WTC11 (cell line): Measurements from ENCODE around the gene ATG101. TPM values are rescaled to one million over a fixed set of nuclear protein-coding genes. Genes with fewer than 3 reads are reported as not detected.

ENCODE experiments used
- ATAC-seq: fragments of 200-7000 bp; cut with Tn5 transposase; 2 replicates; pipeline ENCODE4 v1.10.0; 2021; ENCODE audit warnings: mild to moderate bottlenecking, moderate library complexity
- CTCF ChIA-PET: fragments of 300-600 bp; sonication (Branson Sonifier 250); formaldehyde crosslinking; loops from one replicate; lab custom pipeline; 2021; ENCODE audit warnings: antibody characterized with exemption; lab: Charles Lee
- POLR2A ChIA-PET: fragments of 350-600 bp; sonication (Branson Sonifier 250); formaldehyde crosslinking; loops from one replicate; lab custom pipeline; 2021; ENCODE audit warnings: antibody characterized with exemption; lab: Charles Lee
- DNase-seq: peaks from one replicate; pipeline ENCODE4 v3.0.0; 2021; ENCODE audit warnings: low spot score
- H3K27ac Mint-ChIP-seq: 2 replicates; pipeline ENCODE4 v1.8.0; 2021; ENCODE audit warnings: mixed read lengths
- H3K27me3 Mint-ChIP-seq: 2 replicates; pipeline ENCODE4 v1.8.0; 2021; ENCODE audit warnings: low read depth, mild to moderate bottlenecking, moderate library complexity, mixed read lengths
- H3K36me3 Mint-ChIP-seq: 2 replicates; pipeline ENCODE4 v1.8.0; 2021; ENCODE audit warnings: mixed read lengths
- H3K4me1 Mint-ChIP-seq: 2 replicates; pipeline ENCODE4 v1.8.0; 2022; ENCODE audit warnings: mixed read lengths
- H3K4me3 Mint-ChIP-seq: 2 replicates; pipeline ENCODE4 v1.8.0; 2021; ENCODE audit warnings: mild to moderate bottlenecking, moderate library complexity, mixed read lengths
- H3K9me3 Mint-ChIP-seq: 2 replicates; pipeline ENCODE4 v1.8.0; 2021; ENCODE audit warnings: mixed read lengths
- ELF4 ChIP-seq: sonication (generic); formaldehyde crosslinking; IDR thresholded peaks from 2 replicates; pipeline ENCODE4 v1.8.1; 2022; ENCODE audit warnings: low read depth, mild to moderate bottlenecking, moderate library complexity, missing genetic modification reagents
- GABPB1 ChIP-seq: sonication (generic); formaldehyde crosslinking; IDR thresholded peaks from 2 replicates; pipeline ENCODE4 v1.8.1; 2023; ENCODE audit warnings: mild to moderate bottlenecking, missing genetic modification reagents
- HMGA2 ChIP-seq: fragments of 250-450 bp; sonication (Bioruptor Pico); IDR thresholded peaks from 2 replicates; pipeline ENCODE4 v1.4.0; 2021; ENCODE audit warnings: mild to moderate bottlenecking, moderate library complexity
- HMGXB4 ChIP-seq: sonication (generic); formaldehyde crosslinking; IDR thresholded peaks from 2 replicates; pipeline ENCODE4 v1.8.1; 2023; ENCODE audit warnings: mild to moderate bottlenecking, moderate library complexity, missing genetic modification reagents
- IRF2 ChIP-seq: sonication (generic); formaldehyde crosslinking; IDR thresholded peaks from 2 replicates; pipeline ENCODE4 v1.8.0; 2022; ENCODE audit warnings: low read depth, missing genetic modification reagents, borderline replicate concordance
- KAT7 ChIP-seq: sonication (generic); formaldehyde crosslinking; IDR thresholded peaks from 2 replicates; pipeline ENCODE4 v1.8.1; 2023; ENCODE audit warnings: missing genetic modification reagents, mild to moderate bottlenecking, borderline replicate concordance
- PREB ChIP-seq: sonication (generic); formaldehyde crosslinking; IDR thresholded peaks from 2 replicates; pipeline ENCODE4 v1.8.1; 2022; ENCODE audit warnings: mild to moderate bottlenecking, missing genetic modification reagents, moderate library complexity, borderline replicate concordance
- SP1 ChIP-seq: sonication (generic); formaldehyde crosslinking; conservative IDR thresholded peaks from 2 replicates; pipeline ENCODE4 v1.8.1; 2022; ENCODE audit warnings: missing genetic modification reagents
- TP53 ChIP-seq: sonication (generic); formaldehyde crosslinking; IDR thresholded peaks from 2 replicates; pipeline ENCODE4 v1.8.1; 2023; ENCODE audit warnings: mild to moderate bottlenecking, missing genetic modification reagents
- ZBTB21 ChIP-seq: sonication (generic); formaldehyde crosslinking; IDR thresholded peaks from 2 replicates; pipeline ENCODE4 v1.8.1; 2023; ENCODE audit warnings: mild to moderate bottlenecking, missing genetic modification reagents, borderline replicate concordance
- ZMAT4 ChIP-seq: fragments of 250-450 bp; sonication (Bioruptor Pico); IDR thresholded peaks from 2 replicates; pipeline ENCODE4 v1.9.0; 2021; ENCODE audit warnings: mild to moderate bottlenecking
- ZNF423 ChIP-seq: fragments of 250-450 bp; sonication (Bioruptor Pico); IDR thresholded peaks from 2 replicates; pipeline ENCODE4 v2.1.2; 2022; ENCODE audit warnings: mild to moderate bottlenecking, moderate library complexity
- ZNF532 ChIP-seq: fragments of 250-450 bp; sonication (Bioruptor Pico); IDR thresholded peaks from 2 replicates; pipeline ENCODE4 v1.9.0; 2021; ENCODE audit warnings: mild to moderate bottlenecking, borderline replicate concordance
- ZSCAN18 ChIP-seq: fragments of 250-450 bp; sonication (Bioruptor Pico); IDR thresholded peaks from 2 replicates; pipeline ENCODE4 v2.1.2; 2022; ENCODE audit warnings: mild to moderate bottlenecking, moderate library complexity
- total RNA-seq: library from RNA; stranded (reverse); gene quantifications from 3 replicates; pipeline ENCODE4 v1.2.3, GENCODE V29; 2021
- TF ChIP-seq, protein P1 (sequence below): sonication (generic); formaldehyde crosslinking; IDR thresholded peaks from 2 replicates; pipeline ENCODE4 v1.8.0; 2023; ENCODE audit warnings: missing genetic modification reagents, mild to moderate bottlenecking, borderline replicate concordance
- TF ChIP-seq, protein P2 (sequence below): sonication (generic); formaldehyde crosslinking; IDR thresholded peaks from 2 replicates; pipeline ENCODE4 v1.8.1; 2022; ENCODE audit warnings: mild to moderate bottlenecking, moderate library complexity, missing genetic modification reagents

Gene ATG101
- total RNA-seq, 1 experiment from 2014 or later: 52.1 TPM

GRCh38 chr12:52078276-52078675, 8.5 kb downstream of the ATG101 start:
- Mint-ChIP-seq H3K4me3 (no peak overlapping the region), H3K36me3 (peaks cover 39% of the 10 kb centered on the region), H3K27me3 (no peaks in the 10 kb centered on the region), H3K4me1 (peaks cover 17% of the 10 kb centered on the region), H3K27ac (no peak overlapping the region), H3K9me3 (no peaks in the 10 kb centered on the region)
- CTCF ChIA-PET: interaction anchor here (0.7 to 6.2 kb wide), 3 partner anchors 8 to 53 kb away, joined by 3 to 84 read pairs (median 15); partner anchors contain the start of gene ATG101
- POLR2A ChIA-PET: interaction anchor here (0.6 kb wide), 1 partner anchor 783 kb away, joined by 3 read pairs; no protein-coding TSS in a partner anchor
- DNase-seq: no peak
- no peak for ATAC-seq
- TF ChIP-seq KAT7 (CRISPR knock-in tag) (no peak), ZBTB21 (CRISPR knock-in tag) (no peak), HMGA2 (no peak), ZNF532 (no peak), ELF4 (CRISPR knock-in tag) (no peak), PREB (no peak), ZMAT4 (no peak), TP53 (no peak), IRF2 (CRISPR knock-in tag) (no peak)
- TF ChIP-seq, protein P1, sequence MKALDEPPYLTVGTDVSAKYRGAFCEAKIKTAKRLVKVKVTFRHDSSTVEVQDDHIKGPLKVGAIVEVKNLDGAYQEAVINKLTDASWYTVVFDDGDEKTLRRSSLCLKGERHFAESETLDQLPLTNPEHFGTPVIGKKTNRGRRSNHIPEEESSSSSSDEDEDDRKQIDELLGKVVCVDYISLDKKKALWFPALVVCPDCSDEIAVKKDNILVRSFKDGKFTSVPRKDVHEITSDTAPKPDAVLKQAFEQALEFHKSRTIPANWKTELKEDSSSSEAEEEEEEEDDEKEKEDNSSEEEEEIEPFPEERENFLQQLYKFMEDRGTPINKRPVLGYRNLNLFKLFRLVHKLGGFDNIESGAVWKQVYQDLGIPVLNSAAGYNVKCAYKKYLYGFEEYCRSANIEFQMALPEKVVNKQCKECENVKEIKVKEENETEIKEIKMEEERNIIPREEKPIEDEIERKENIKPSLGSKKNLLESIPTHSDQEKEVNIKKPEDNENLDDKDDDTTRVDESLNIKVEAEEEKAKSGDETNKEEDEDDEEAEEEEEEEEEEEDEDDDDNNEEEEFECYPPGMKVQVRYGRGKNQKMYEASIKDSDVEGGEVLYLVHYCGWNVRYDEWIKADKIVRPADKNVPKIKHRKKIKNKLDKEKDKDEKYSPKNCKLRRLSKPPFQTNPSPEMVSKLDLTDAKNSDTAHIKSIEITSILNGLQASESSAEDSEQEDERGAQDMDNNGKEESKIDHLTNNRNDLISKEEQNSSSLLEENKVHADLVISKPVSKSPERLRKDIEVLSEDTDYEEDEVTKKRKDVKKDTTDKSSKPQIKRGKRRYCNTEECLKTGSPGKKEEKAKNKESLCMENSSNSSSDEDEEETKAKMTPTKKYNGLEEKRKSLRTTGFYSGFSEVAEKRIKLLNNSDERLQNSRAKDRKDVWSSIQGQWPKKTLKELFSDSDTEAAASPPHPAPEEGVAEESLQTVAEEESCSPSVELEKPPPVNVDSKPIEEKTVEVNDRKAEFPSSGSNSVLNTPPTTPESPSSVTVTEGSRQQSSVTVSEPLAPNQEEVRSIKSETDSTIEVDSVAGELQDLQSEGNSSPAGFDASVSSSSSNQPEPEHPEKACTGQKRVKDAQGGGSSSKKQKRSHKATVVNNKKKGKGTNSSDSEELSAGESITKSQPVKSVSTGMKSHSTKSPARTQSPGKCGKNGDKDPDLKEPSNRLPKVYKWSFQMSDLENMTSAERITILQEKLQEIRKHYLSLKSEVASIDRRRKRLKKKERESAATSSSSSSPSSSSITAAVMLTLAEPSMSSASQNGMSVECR (CRISPR knock-in tag): no peak

- H3K9me3 Mint-ChIP-seq: no peaks in the 10 kb centered on the region
- no peaks in the 10 kb centered on the region for H3K27me3 Mint-ChIP-seq
- no peak within 1 kb of the TSS for H3K27ac Mint-ChIP-seq
- H3K4me1 Mint-ChIP-seq: peaks cover 19% of the 10 kb centered on the region
- peak within 1 kb of the TSS; percentile 49 for H3K4me3 Mint-ChIP-seq
- ChIA-PET CTCF (interaction anchor here (0.8 to 11.4 kb wide), 11 partner anchors 10 to 167 kb away, joined by 3 to 388 read pairs (median 9); partner anchors contain the start of gene ATG101), POLR2A (interaction anchor here (1.0 to 1.4 kb wide), 5 partner anchors 11 to 54 kb away, joined by 3 to 5 read pairs (median 3); no protein-coding TSS in a partner anchor)
- peaks cover 25% of the 10 kb centered on the region for H3K36me3 Mint-ChIP-seq
- ATAC-seq (peak; percentile 12; the same call in 1 of the 2 replicates), DNase-seq (peak; percentile 45)
- TF ChIP-seq ZSCAN18 (CRISPR knock-in tag): no peak
- no peak for TF ChIP-seq HMGXB4
- no peak for TF ChIP-seq SP1 (CRISPR knock-in tag)
- TF ChIP-seq PREB: no peak
- TF ChIP-seq ZNF423: no peak
- no peak for TF ChIP-seq GABPB1
- TF ChIP-seq, protein P2, sequence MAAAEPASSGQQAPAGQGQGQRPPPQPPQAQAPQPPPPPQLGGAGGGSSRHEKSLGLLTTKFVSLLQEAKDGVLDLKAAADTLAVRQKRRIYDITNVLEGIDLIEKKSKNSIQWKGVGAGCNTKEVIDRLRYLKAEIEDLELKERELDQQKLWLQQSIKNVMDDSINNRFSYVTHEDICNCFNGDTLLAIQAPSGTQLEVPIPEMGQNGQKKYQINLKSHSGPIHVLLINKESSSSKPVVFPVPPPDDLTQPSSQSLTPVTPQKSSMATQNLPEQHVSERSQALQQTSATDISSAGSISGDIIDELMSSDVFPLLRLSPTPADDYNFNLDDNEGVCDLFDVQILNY (CRISPR knock-in tag): no peak
Observed at GRCh38 chr12:52079576-52080402, 10.0 kb downstream of the ATG101 start, which contains the start of gene SMIM41. Gene SMIM41 (plus strand): TSS chr12:52079704. CDS start chr12:52079780, 76 bp downstream.
